Measurements from ENCODE around the gene CAMK2D.

The CAMK2D gene

DNA sequence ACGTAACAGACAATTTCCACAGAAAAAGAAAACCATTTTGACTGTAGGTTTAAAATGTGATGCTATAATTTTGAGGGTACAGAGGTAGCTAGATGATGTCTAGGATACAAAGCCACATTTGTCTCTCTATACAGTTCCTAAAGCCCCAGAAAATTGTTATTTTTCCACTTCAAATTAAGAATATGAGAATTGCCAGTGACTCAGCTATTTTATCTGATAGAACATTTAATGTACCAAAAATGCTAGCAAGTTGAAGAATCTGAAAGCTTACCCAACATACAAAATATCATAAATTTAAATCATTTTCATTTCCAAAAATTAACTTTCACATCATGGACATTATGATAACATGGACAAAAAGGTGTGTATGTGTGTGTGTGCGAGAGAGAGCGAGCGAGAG, 148.0 kb downstream of the CAMK2D start:
- Histone ChIP-seq H3K36me3 (ENCODE audit: control insufficient read depth, insufficient read depth, low read length) (no peaks in the 10 kb centered on the region), H3K4me3 (ENCODE audit: low read depth, low read length) (no peak overlapping the region), H3K4me1 (ENCODE audit: control insufficient read depth, insufficient read depth, low read length) (no peaks in the 10 kb centered on the region), H3K9me3 (ENCODE audit: control insufficient read depth, insufficient read depth, low read length) (no peaks in the 10 kb centered on the region), H3K27me3 (ENCODE audit: control insufficient read depth, insufficient read depth, low read length) (no peaks in the 10 kb centered on the region), H3K9ac (ENCODE audit: low read depth, low read length) (no peak overlapping the region)

DNA sequence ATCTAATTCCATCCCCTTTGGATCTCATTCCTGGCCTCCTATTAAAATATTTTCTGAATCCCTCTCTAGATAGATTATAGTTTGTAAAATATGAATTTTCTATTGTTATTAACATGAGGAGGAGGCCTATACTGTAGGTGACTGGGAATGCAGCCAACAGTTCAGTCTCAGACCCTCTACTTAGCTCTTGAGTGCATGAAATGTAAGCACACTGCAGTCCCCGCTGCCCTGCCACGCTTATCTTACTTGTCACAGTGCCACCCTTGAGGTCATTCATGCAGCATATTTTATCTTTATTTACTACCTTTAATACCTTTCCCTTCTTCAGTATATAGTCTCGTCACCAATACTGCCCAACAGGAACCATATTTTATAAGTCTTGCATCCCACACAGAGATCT, 151.0 kb downstream of the CAMK2D start:
- H3K4me1 ChIP-seq (ENCODE audit: control insufficient read depth, insufficient read depth, low read length), result no peaks in the 10 kb centered on the region
- H3K9ac ChIP-seq (ENCODE audit: low read depth, low read length), result no peak overlapping the region
- no peaks in the 10 kb centered on the region for H3K9me3 ChIP-seq (ENCODE audit: control insufficient read depth, insufficient read depth, low read length)

DNA sequence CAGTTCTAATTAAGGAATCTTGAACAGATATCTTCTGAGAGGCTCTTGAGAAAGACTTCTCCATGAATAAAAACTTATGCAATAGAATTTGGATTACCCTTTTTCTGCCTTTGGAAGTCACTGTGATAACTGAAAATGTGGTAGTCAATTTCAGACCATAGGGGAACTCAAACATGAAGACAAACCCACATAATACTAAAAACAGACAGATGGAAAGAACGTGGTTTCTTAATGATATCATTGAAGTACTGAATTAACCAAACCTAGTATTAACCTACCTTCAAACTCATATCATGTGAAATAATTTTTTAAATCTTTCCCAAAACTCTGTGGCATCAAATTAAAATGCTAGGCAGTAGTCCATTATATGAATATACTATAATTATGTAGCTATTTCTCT, 153.5 kb downstream of the CAMK2D start:
- H3K36me3 ChIP-seq (ENCODE audit: control insufficient read depth, insufficient read depth, low read length), result peaks cover 2% of the 10 kb centered on the region
- H3K4me3 ChIP-seq (ENCODE audit: low read depth, low read length), result no peak overlapping the region
- H3K9me3 ChIP-seq (ENCODE audit: control insufficient read depth, insufficient read depth, low read length), result no peaks in the 10 kb centered on the region
- H3K27me3 ChIP-seq (ENCODE audit: control insufficient read depth, insufficient read depth, low read length), result no peaks in the 10 kb centered on the region
- no peaks in the 10 kb centered on the region for H3K4me1 ChIP-seq (ENCODE audit: control insufficient read depth, insufficient read depth, low read length)
- no peak overlapping the region for H3K9ac ChIP-seq (ENCODE audit: low read depth, low read length)

More for the DNA sequence above, 151.0 kb downstream of the CAMK2D start:
- Histone ChIP-seq H3K36me3 (ENCODE audit: control insufficient read depth, insufficient read depth, low read length) (peaks cover 2% of the 10 kb centered on the region), H3K4me3 (ENCODE audit: low read depth, low read length) (no peak overlapping the region), H3K27me3 (ENCODE audit: control insufficient read depth, insufficient read depth, low read length) (no peaks in the 10 kb centered on the region)

DNA sequence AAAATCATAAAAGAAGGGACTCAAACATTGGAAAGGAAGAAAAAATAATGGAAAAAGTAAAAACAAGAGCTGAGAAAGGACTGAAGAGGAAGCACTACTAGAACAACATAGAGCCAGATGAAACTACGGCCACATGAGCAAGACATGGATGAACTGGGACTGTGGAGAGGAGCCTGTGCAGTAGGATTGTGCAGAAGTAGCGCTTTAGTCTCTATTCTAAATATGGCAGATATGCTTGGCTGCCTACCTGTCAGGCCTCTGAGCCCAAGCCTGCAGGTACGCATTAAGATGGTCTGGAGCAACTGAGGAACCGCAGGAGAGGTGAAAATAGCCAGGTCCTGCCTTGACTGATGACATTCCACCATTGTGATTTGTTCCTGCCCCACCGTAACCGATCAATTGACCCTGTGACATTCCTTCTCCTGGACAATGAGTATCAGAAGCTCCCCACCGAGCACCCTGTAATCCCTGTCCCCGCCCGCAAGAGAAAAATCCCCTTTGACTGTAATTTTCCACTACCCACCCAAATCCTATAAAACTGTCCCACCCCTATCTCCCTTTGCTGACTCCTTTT, 154.3 kb downstream of the CAMK2D start:
- H3K27me3 ChIP-seq (ENCODE audit: control insufficient read depth, insufficient read depth, low read length), result no peaks in the 10 kb centered on the region
- H3K4me1 ChIP-seq (ENCODE audit: control insufficient read depth, insufficient read depth, low read length), result peaks cover 4% of the 10 kb centered on the region
- no peak overlapping the region for H3K9ac ChIP-seq (ENCODE audit: low read depth, low read length)
- H3K9me3 ChIP-seq (ENCODE audit: control insufficient read depth, insufficient read depth, low read length), result no peaks in the 10 kb centered on the region
- peaks cover 2% of the 10 kb centered on the region for H3K36me3 ChIP-seq (ENCODE audit: control insufficient read depth, insufficient read depth, low read length)
- H3K4me3 ChIP-seq (ENCODE audit: low read depth, low read length), result no peak overlapping the region

DNA sequence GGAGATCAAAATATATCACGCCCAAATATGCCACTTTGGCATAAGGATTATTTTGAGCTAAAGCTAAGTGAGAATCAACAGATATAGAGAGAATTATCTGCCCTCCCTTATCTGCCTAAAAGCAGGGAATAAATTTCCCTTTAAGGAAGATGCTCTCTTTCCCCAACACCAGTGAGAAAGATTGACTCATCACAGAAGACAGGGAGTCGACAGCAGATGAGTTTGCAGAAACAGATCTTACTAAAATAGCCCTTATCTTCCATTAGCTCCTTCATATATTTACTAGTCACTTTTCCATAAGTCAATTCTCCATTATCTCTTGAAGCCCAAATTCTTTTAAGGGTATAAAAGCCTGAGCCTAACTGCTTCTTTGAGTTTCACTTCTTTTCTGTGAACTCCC, 156.6 kb downstream of the CAMK2D start:
- no peak overlapping the region for H3K9ac ChIP-seq (ENCODE audit: low read depth, low read length)
- H3K9me3 ChIP-seq (ENCODE audit: control insufficient read depth, insufficient read depth, low read length), result no peaks in the 10 kb centered on the region
- peaks cover 2% of the 10 kb centered on the region for H3K36me3 ChIP-seq (ENCODE audit: control insufficient read depth, insufficient read depth, low read length)
- no peaks in the 10 kb centered on the region for H3K27me3 ChIP-seq (ENCODE audit: control insufficient read depth, insufficient read depth, low read length)
- no peak overlapping the region for H3K4me3 ChIP-seq (ENCODE audit: low read depth, low read length)
- H3K4me1 ChIP-seq (ENCODE audit: control insufficient read depth, insufficient read depth, low read length), result peaks cover 4% of the 10 kb centered on the region

DNA sequence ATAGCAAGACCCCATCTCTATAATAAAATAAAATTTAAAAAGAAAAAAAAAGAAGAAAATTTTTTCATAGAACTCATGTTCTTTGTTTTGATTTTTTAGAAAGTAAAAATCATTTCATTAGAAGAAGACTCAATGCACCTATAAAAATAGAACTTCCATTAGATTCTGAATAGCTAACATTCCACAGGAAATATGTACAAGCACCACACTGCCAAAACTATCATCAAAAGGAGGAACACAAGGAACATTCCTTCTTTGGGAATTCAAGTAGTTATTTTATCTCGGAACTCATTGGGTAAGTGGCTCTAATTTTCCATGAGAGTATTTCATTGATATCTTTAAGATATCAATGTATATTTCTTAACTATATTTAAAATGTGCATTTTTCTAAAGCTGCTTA, 157.6 kb downstream of the CAMK2D start:
- H3K36me3 ChIP-seq (ENCODE audit: control insufficient read depth, insufficient read depth, low read length), result peaks cover 2% of the 10 kb centered on the region
- H3K4me1 ChIP-seq (ENCODE audit: control insufficient read depth, insufficient read depth, low read length), result peaks cover 4% of the 10 kb centered on the region
- H3K9me3 ChIP-seq (ENCODE audit: control insufficient read depth, insufficient read depth, low read length), result no peaks in the 10 kb centered on the region
- H3K27me3 ChIP-seq (ENCODE audit: control insufficient read depth, insufficient read depth, low read length), result no peaks in the 10 kb centered on the region
- no peak overlapping the region for H3K4me3 ChIP-seq (ENCODE audit: low read depth, low read length)
- H3K9ac ChIP-seq (ENCODE audit: low read depth, low read length), result no peak overlapping the region

DNA sequence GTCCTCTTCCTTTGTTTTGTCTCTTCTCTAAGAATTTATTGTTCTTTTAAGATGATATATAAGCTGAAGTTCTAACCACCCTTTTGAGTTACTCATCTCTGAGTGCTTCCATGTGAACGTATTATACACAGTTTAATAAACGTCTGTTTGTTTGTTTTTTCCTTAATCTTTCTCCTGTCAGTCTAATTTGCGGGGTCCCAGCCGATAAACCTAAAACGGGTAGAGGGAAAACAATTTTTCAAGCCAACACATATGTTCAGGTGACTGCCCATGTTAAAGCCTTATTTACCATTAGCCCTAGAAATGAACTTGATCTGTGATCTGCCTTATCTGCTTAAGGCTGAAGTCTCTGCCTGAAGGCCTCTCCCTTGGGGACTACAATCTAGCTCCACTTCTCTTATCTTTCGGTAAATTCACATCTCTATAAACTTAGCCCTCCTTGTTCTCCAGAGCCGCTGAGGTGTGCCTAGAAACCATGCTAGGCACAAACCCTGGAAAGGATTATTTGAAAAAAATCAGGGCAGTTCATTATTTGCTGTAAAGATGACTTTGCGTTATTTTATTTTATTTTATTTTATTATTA, 158.8 kb downstream of the CAMK2D start:
- H3K9ac ChIP-seq (ENCODE audit: low read depth, low read length), result no peak overlapping the region
- H3K9me3 ChIP-seq (ENCODE audit: control insufficient read depth, insufficient read depth, low read length), result no peaks in the 10 kb centered on the region
- H3K27me3 ChIP-seq (ENCODE audit: control insufficient read depth, insufficient read depth, low read length), result no peaks in the 10 kb centered on the region
- no peak overlapping the region for H3K4me3 ChIP-seq (ENCODE audit: low read depth, low read length)
- peaks cover 4% of the 10 kb centered on the region for H3K4me1 ChIP-seq (ENCODE audit: control insufficient read depth, insufficient read depth, low read length)
- peaks cover 2% of the 10 kb centered on the region for H3K36me3 ChIP-seq (ENCODE audit: control insufficient read depth, insufficient read depth, low read length)

DNA sequence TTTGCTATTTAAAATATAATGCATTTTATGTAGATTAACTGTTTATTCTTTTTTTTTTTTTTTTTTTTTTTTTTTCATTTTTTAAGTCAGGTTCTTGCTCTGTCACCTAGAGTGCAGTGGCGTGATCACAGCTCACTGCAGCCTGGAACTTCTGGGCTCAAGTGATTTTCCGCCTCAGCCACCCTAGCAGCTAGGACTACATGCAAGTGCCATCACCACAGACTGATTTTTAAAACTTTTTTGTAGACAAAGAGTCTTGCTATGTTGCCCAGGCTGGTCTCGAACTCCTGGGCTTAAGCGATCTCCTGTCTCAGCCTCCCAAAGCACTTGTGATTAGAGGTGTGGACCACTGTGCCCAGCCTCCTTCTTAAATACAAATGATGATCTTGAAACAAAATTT, 159.9 kb downstream of the CAMK2D start:
- no peaks in the 10 kb centered on the region for H3K27me3 ChIP-seq (ENCODE audit: control insufficient read depth, insufficient read depth, low read length)
- peaks cover 4% of the 10 kb centered on the region for H3K4me1 ChIP-seq (ENCODE audit: control insufficient read depth, insufficient read depth, low read length)
- H3K36me3 ChIP-seq (ENCODE audit: control insufficient read depth, insufficient read depth, low read length), result no peaks in the 10 kb centered on the region
- no peaks in the 10 kb centered on the region for H3K9me3 ChIP-seq (ENCODE audit: control insufficient read depth, insufficient read depth, low read length)
- no peak overlapping the region for H3K9ac ChIP-seq (ENCODE audit: low read depth, low read length)
- H3K4me3 ChIP-seq (ENCODE audit: low read depth, low read length), result no peak overlapping the region

DNA sequence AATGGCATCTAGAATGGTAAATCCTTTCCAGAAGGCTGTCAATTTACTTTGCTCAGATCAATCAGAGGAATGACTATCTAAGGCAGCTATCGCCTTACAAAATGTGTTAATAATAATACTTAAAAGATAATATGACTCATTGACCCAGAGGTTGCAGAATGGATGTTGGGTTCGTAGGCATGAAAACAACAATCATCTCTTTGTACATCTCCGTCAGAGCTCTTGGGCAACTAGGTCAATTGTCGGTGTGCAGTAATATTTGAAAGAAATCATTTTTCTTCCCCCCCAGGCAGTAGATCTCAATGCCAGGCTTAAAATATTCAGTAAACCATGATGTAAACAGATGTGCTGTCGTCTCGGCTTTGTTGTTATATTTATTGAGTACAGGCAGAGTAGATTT, 165.1 kb downstream of the CAMK2D start:
- Histone ChIP-seq H3K4me1 (ENCODE audit: control insufficient read depth, insufficient read depth, low read length) (no peaks in the 10 kb centered on the region), H3K9ac (ENCODE audit: low read depth, low read length) (no peak overlapping the region), H3K36me3 (ENCODE audit: control insufficient read depth, insufficient read depth, low read length) (no peaks in the 10 kb centered on the region)

DNA sequence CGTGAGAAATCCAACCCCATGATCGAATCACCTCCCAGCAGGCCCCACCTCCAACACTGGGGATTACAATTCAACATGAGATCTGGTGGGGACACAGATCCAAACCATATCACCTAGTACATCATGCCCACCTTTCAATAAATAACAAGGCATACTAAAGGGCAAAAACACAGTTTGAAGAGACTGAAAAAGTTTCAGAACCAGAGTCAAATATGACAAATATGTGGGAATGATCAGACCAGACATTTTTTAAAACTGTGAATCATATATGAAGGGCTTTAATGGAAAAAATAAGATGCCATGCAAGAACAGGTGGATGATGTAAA, 167.3 kb downstream of the CAMK2D start:
- H3K4me3 ChIP-seq (ENCODE audit: low read depth, low read length), result no peak overlapping the region
- H3K36me3 ChIP-seq (ENCODE audit: control insufficient read depth, insufficient read depth, low read length), result no peaks in the 10 kb centered on the region
- no peak overlapping the region for H3K9ac ChIP-seq (ENCODE audit: low read depth, low read length)
- H3K27me3 ChIP-seq (ENCODE audit: control insufficient read depth, insufficient read depth, low read length), result no peaks in the 10 kb centered on the region
- no peaks in the 10 kb centered on the region for H3K4me1 ChIP-seq (ENCODE audit: control insufficient read depth, insufficient read depth, low read length)
- H3K9me3 ChIP-seq (ENCODE audit: control insufficient read depth, insufficient read depth, low read length), result no peaks in the 10 kb centered on the region

More for the DNA sequence above, 165.1 kb downstream of the CAMK2D start:
- Histone ChIP-seq H3K4me3 (ENCODE audit: low read depth, low read length) (no peak overlapping the region), H3K27me3 (ENCODE audit: control insufficient read depth, insufficient read depth, low read length) (no peaks in the 10 kb centered on the region), H3K9me3 (ENCODE audit: control insufficient read depth, insufficient read depth, low read length) (no peaks in the 10 kb centered on the region)

DNA sequence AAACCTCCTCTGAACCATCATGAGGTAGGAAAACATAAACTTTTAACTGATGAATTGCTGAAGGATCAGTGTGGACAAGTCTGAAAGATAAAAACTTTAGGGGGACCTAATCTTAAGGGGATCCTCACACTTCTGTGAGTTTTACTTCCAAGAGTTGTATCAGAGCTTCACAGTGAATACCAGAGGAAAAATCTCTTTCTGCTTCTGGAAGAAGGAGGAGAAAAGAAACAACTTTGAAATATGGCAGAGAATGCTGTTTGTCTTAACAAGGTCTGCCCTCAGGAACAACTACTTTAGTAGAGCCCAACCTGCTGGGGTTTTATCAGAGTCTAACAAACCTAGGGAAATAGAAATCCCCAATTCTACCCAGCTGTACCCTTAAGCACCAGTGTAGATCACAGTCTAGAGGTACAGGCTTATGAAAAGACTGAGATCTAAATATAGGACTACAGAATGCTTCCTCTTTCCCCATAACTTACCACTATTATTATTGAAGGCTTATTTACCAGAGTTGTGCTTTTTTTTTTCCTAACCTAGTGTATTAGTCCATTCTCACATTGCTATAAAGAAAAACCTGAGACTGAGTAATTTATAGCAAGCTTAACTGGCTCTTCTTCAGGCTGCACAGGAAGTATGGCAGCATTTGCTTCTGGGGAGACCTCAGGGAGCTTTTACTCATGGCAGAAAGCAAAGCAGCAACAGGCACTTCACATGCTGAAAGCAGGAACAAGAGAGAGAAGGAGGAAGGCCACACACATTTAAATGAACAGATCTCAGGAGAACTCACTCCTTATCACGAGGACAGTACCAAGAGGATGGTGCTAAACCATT, 167.9 kb downstream of the CAMK2D start:
- H3K27me3 ChIP-seq (ENCODE audit: control insufficient read depth, insufficient read depth, low read length), result no peaks in the 10 kb centered on the region
- H3K9me3 ChIP-seq (ENCODE audit: control insufficient read depth, insufficient read depth, low read length), result no peaks in the 10 kb centered on the region
- no peaks in the 10 kb centered on the region for H3K36me3 ChIP-seq (ENCODE audit: control insufficient read depth, insufficient read depth, low read length)
- no peaks in the 10 kb centered on the region for H3K4me1 ChIP-seq (ENCODE audit: control insufficient read depth, insufficient read depth, low read length)
- H3K4me3 ChIP-seq (ENCODE audit: low read depth, low read length), result no peak overlapping the region
- no peak overlapping the region for H3K9ac ChIP-seq (ENCODE audit: low read depth, low read length)

DNA sequence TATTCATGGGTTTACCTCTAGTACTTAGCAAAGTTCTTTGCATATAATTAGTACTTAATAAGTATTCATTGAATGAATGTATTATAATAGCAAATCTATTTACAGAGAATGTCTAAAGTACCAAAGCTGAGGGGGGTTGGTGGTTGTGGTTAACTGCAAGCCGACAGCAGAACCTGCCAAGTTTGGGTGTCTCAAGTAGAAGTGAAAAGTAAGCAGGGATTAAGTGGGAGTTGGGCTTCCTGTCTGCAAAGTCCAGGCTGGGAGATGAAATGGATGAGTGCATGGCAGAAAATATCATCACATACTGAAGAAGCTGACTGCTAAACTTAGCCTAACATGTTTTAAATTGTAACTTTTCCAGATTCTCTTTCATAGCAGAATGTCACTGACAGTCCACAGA, 169.6 kb downstream of the CAMK2D start:
- H3K9ac ChIP-seq (ENCODE audit: low read depth, low read length), result no peak overlapping the region
- no peaks in the 10 kb centered on the region for H3K9me3 ChIP-seq (ENCODE audit: control insufficient read depth, insufficient read depth, low read length)
- H3K36me3 ChIP-seq (ENCODE audit: control insufficient read depth, insufficient read depth, low read length), result no peaks in the 10 kb centered on the region
- H3K27me3 ChIP-seq (ENCODE audit: control insufficient read depth, insufficient read depth, low read length), result no peaks in the 10 kb centered on the region
- H3K4me1 ChIP-seq (ENCODE audit: control insufficient read depth, insufficient read depth, low read length), result no peaks in the 10 kb centered on the region
- H3K4me3 ChIP-seq (ENCODE audit: low read depth, low read length), result no peak overlapping the region

Data from iPS-15b (cell line).